SK-N-SH (cell line): ENCODE measurements around the gene RPL18. TPM values are rescaled to one million over a fixed set of nuclear protein-coding genes. Genes with fewer than 3 reads are reported as not detected.

Source experiments
- CTCF ChIA-PET: fragments of 300-600, 350-600 bp; formaldehyde crosslinking; extraction: SDS; loops from one replicate; lab custom pipeline; 2021; lab: Yijun Ruan, JAX
- POLR2A ChIA-PET: fragments of 350-600 bp; sonication (Branson Sonifier 250); formaldehyde crosslinking; extraction: SDS; loops from one replicate; lab custom pipeline; 2020; ENCODE audit warnings: antibody characterized with exemption, inconsistent platforms; lab: Yijun Ruan, JAX
- DNase-seq: peaks from one replicate; pipeline ENCODE4 v3.0.0; 2012
- H2AFZ ChIP-seq: fragments of 200-600 bp; sonication (generic); 2 replicates; pipeline ENCODE4 v1.8.1; 2016; ENCODE audit warnings: antibody characterized with exemption, mild to moderate bottlenecking, low read depth
- H3F3A ChIP-seq: fragments of 200-600 bp; sonication (generic); replicated peaks from 2 replicates; pipeline ENCODE3; 2016; ENCODE audit warnings: antibody characterized with exemption, mild to moderate bottlenecking; ENCODE audit not compliant: insufficient read depth
- H3K27ac ChIP-seq, 2 experiments: fragments of 200-500 bp in 1 of 2; fragments of 200-600 bp in 1 of 2; sonication (Bioruptor generic) in 1 of 2; sonication (generic), shearing (Covaris generic) in 1 of 2; 2 replicates each; pipeline versions ENCODE4 v1.5.1 to v1.6.1; 2014 to 2016; ENCODE audit warnings: low read depth in 2 of 2, inconsistent platforms in 1 of 2, low read length in 1 of 2, mild to moderate bottlenecking in 1 of 2, mixed read lengths in 1 of 2
- H3K27me3 ChIP-seq: fragments of 200-600 bp; sonication (generic), shearing (Covaris generic); 2 replicates; pipeline ENCODE4 v1.6.1; 2016; ENCODE audit warnings: mixed run types; ENCODE audit not compliant: insufficient read depth
- H3K36me3 ChIP-seq, 2 experiments: fragments of 200-500 bp in 1 of 2; fragments of 200-600 bp in 1 of 2; sonication (Bioruptor generic) in 1 of 2; sonication (generic) in 1 of 2; replicated peaks in 1 of 2; 2 replicates each; pipeline versions ENCODE3 to v1.5.1; 2014 to 2016; ENCODE audit warnings: low read length in 1 of 2, mild to moderate bottlenecking in 1 of 2; ENCODE audit not compliant: insufficient read depth in 2 of 2, control insufficient read depth in 1 of 2
- H3K4me1 ChIP-seq, 2 experiments: fragments of 200-500 bp in 1 of 2; fragments of 200-600 bp in 1 of 2; sonication (Bioruptor generic) in 1 of 2; sonication (generic), shearing (Covaris generic) in 1 of 2; 2 replicates each; pipeline versions ENCODE4 v1.5.1 to v1.6.1; 2014 to 2016; ENCODE audit warnings: low read depth in 1 of 2, low read length in 1 of 2, mixed run types in 1 of 2; ENCODE audit not compliant: insufficient read depth in 2 of 2, control insufficient read depth in 1 of 2
- H3K4me2 ChIP-seq: fragments of 200-600 bp; sonication (generic), shearing (Covaris generic); 2 replicates; pipeline ENCODE4 v1.6.1; 2017; ENCODE audit warnings: mixed run types
- H3K4me3 ChIP-seq, 2 experiments: fragments of 200-500 bp in 1 of 2; fragments of 200-600 bp in 1 of 2; sonication (Bioruptor generic) in 1 of 2; sonication (generic), shearing (Covaris generic) in 1 of 2; 2 replicates each; pipeline versions ENCODE4 v1.5.1 to v1.8.1; 2014 to 2016; ENCODE audit warnings: low read depth in 2 of 2, inconsistent platforms in 1 of 2, low read length in 1 of 2, mild to moderate bottlenecking in 1 of 2, mixed read lengths in 1 of 2, moderate library complexity in 1 of 2
- H3K79me2 ChIP-seq: fragments of 200-600 bp; sonication (generic); 2 replicates; pipeline ENCODE4 v1.8.1; 2017; ENCODE audit warnings: mild to moderate bottlenecking; ENCODE audit not compliant: insufficient read depth
- H3K9ac ChIP-seq: fragments of 200-600 bp; sonication (generic); 2 replicates; pipeline ENCODE4 v1.6.1; 2017; ENCODE audit warnings: mixed run types
- H3K9me2 ChIP-seq: fragments of 200-600 bp; sonication (generic); 2 replicates; pipeline ENCODE4 v1.6.1; 2017; ENCODE audit warnings: mixed run types
- H3K9me3 ChIP-seq: fragments of 200-600 bp; sonication (generic); 2 replicates; pipeline ENCODE4 v1.6.1; 2017; ENCODE audit warnings: mixed run types, mild to moderate bottlenecking, moderate library complexity
- H4K20me1 ChIP-seq: fragments of 200-600 bp; sonication (generic); 2 replicates; pipeline ENCODE4 v1.6.1; 2017; ENCODE audit warnings: mild to moderate bottlenecking, mixed run types; ENCODE audit not compliant: insufficient read depth
- CHD2 ChIP-seq: fragments of 150-350 bp; IDR thresholded peaks from 2 replicates; pipeline ENCODE4 v1.6.1; 2018; ENCODE audit warnings: low read length; ENCODE audit not compliant: partially characterized antibody
- ELF1 ChIP-seq: IDR thresholded peaks from 2 replicates; pipeline ENCODE4 v1.4.0; 2012
- EP300 ChIP-seq, 2 experiments: IDR thresholded peaks; 2 replicates each; pipeline versions ENCODE4 v1.4.0 to v1.6.1; 2012; ENCODE audit warnings: borderline replicate concordance in 1 of 2, low read depth in 1 of 2, low read length in 1 of 2
- FOXJ3 ChIP-seq: sonication (generic); formaldehyde crosslinking; IDR thresholded peaks from 2 replicates; pipeline ENCODE4 v1.5.1; 2020; ENCODE audit warnings: mild to moderate bottlenecking, missing genetic modification reagents
- MXI1 ChIP-seq: IDR thresholded peaks from 2 replicates; pipeline ENCODE4 v1.6.1; 2012; ENCODE audit warnings: mild to moderate bottlenecking, low read depth, low read length, improper control_type of control experiment
- NRF1 ChIP-seq: IDR thresholded peaks from 2 replicates; pipeline ENCODE4 v1.6.1; 2012; ENCODE audit warnings: low read depth, mild to moderate bottlenecking, low read length
- RFX5 ChIP-seq: IDR thresholded peaks from 2 replicates; pipeline ENCODE4 v1.6.1; 2012; ENCODE audit warnings: mild to moderate bottlenecking, improper control_type of control experiment, low read length
- RXRA ChIP-seq: IDR thresholded peaks from 2 replicates; pipeline ENCODE4 v1.4.0; 2012; ENCODE audit warnings: low read depth, mild to moderate bottlenecking, borderline replicate concordance
- SIN3A ChIP-seq: IDR thresholded peaks from 2 replicates; pipeline ENCODE4 v1.6.1; 2012; ENCODE audit warnings: low read depth, mild to moderate bottlenecking, low read length, moderate library complexity, borderline replicate concordance
- SMC3 ChIP-seq: IDR thresholded peaks from 2 replicates; pipeline ENCODE4 v1.6.1; 2012; ENCODE audit warnings: low read depth, low read length, improper control_type of control experiment
- TAF1 ChIP-seq: IDR thresholded peaks from 2 replicates; pipeline ENCODE4 v1.6.1; 2012; ENCODE audit warnings: low read depth, mild to moderate bottlenecking, low read length, moderate library complexity, borderline replicate concordance
- TCF12 ChIP-seq: IDR thresholded peaks from 2 replicates; pipeline ENCODE4 v1.4.0; 2012
- USF1 ChIP-seq: IDR thresholded peaks from 2 replicates; pipeline ENCODE4 v1.4.0; 2012; ENCODE audit warnings: low read depth, borderline replicate concordance
- WGBS: methylation state at CpG from one replicate; pipeline ENCODE4 v1.1.6; 2017; ENCODE audit warnings: low lambda C conversion rate; 5-methylcytosine and 5-hydroxymethylcytosine counted together
- polyA plus RNA-seq, 3 experiments: library from polyadenylated mRNA; depleted of rRNA; stranded (reverse); fragments of >200 nt; gene quantifications; 2 replicates each; pipeline ENCODE4 v1.2.3, GENCODE V29; 2012
- TF ChIP-seq, protein P1 (sequence below): IDR thresholded peaks from 2 replicates; pipeline ENCODE4; 2012
- TF ChIP-seq, protein P2 (sequence below): fragments of 150-350 bp; IDR thresholded peaks from 2 replicates; pipeline ENCODE4 v1.6.1; 2017; ENCODE audit warnings: antibody characterized with exemption, low read length, low read depth, borderline replicate concordance
- TF ChIP-seq, protein P3 (sequence below): IDR thresholded peaks from 2 replicates; pipeline ENCODE4 v1.4.0; 2012; ENCODE audit warnings: low read depth

Gene RPL18
- polyA plus RNA-seq, 1 of the 3 experiments (the other 2 are of a cell fraction), result 2,225 TPM

- WGBS, result 2% methylated on average over 30 of the region's 37 CpGs
- H3K4me2 ChIP-seq, result peak overlapping the region; percentile 99
- ChIA-PET POLR2A (interaction anchor here (0.5 to 1.5 kb wide), 6 partner anchors 8 to 21 kb away, joined by 3 to 13 read pairs (median 6); partner anchors contain the start of genes CA11, RPL18 and SPHK2), CTCF (interaction anchor here (1.7 to 2.0 kb wide), 2 partner anchors 14 to 45 kb away, joined by 6 to 7 read pairs; no protein-coding TSS in a partner anchor)
- H3K4me3 ChIP-seq, result peak overlapping the region; percentile 35 to 79
- no peaks in the 10 kb centered on the region; the same call in 1 of the 2 replicates for H3K79me2 ChIP-seq
- H3K9me3 ChIP-seq, result no peaks in the 10 kb centered on the region
- peak overlapping the region; percentile 96 to 98 for H3K27ac ChIP-seq
- H4K20me1 ChIP-seq, result no peaks in the 10 kb centered on the region
- H3K9me2 ChIP-seq, result no peaks in the 10 kb centered on the region
- TF ChIP-seq ELF1 (no peak), TAF1 (peak; percentile 34; the same call in 1 of the 2 replicates), RXRA (peak; percentile 99), SIN3A (peak; percentile 67; the same call in 1 of the 2 replicates), FOXJ3 (no peak), SMC3 (no peak; the same call in 1 of the 2 replicates), RFX5 (no peak), NRF1 (peak; percentile 51; the same call in 1 of the 2 replicates), MXI1 (peak; percentile 78), EP300 (IDR thresholded peaks at IDR 0.05; ENCODE audit: borderline replicate concordance in 1 of 2, low read depth in 1 of 2, low read length in 1 of 2) (peak; percentile 38 to 47; a peak in 3 of 4 replicates), USF1 (peak; percentile 94), TCF12 (peak; percentile 34; the same call in 1 of the 2 replicates), CHD2 (peak; percentile 85)
- TF ChIP-seq, protein P1, sequence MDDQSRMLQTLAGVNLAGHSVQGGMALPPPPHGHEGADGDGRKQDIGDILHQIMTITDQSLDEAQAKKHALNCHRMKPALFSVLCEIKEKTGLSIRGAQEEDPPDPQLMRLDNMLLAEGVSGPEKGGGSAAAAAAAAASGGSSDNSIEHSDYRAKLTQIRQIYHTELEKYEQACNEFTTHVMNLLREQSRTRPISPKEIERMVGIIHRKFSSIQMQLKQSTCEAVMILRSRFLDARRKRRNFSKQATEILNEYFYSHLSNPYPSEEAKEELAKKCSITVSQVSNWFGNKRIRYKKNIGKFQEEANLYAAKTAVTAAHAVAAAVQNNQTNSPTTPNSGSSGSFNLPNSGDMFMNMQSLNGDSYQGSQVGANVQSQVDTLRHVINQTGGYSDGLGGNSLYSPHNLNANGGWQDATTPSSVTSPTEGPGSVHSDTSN, result peak; percentile 22; the same call in 1 of the 2 replicates
- TF ChIP-seq, protein P2, sequence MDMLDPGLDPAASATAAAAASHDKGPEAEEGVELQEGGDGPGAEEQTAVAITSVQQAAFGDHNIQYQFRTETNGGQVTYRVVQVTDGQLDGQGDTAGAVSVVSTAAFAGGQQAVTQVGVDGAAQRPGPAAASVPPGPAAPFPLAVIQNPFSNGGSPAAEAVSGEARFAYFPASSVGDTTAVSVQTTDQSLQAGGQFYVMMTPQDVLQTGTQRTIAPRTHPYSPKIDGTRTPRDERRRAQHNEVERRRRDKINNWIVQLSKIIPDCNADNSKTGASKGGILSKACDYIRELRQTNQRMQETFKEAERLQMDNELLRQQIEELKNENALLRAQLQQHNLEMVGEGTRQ, result peak; percentile 72
- TF ChIP-seq, protein P3, sequence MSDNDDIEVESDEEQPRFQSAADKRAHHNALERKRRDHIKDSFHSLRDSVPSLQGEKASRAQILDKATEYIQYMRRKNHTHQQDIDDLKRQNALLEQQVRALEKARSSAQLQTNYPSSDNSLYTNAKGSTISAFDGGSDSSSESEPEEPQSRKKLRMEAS, result peak; percentile 96
- peaks cover 31 to 39% of the 10 kb centered on the region in 2 experiments for H3K4me1 ChIP-seq
- H3K27me3 ChIP-seq, result no peaks in the 10 kb centered on the region
- peaks cover 30% of the 10 kb centered on the region for H3F3A ChIP-seq
- H2AFZ ChIP-seq, result peak overlapping the region; percentile 32; the same call in 1 of the 2 replicates
- peaks cover 15 to 20% of the 10 kb centered on the region in 2 experiments for H3K36me3 ChIP-seq
- DNase-seq, result peak; percentile 90
- H3K9ac ChIP-seq, result peak overlapping the region; percentile 81
Observed at GRCh38 chr19:48634424-48635262, 15.7 kb upstream of the RPL18 start.
